Measurements from ENCODE around the gene NABP1. TPM values are rescaled to one million over a fixed set of nuclear protein-coding genes. Genes with fewer than 3 reads are reported as not detected.

NABP1 gene
- total RNA-seq, 4 donors from 2014 or later = 13.8 to 50.3 (median 23.9) TPM

DNA sequence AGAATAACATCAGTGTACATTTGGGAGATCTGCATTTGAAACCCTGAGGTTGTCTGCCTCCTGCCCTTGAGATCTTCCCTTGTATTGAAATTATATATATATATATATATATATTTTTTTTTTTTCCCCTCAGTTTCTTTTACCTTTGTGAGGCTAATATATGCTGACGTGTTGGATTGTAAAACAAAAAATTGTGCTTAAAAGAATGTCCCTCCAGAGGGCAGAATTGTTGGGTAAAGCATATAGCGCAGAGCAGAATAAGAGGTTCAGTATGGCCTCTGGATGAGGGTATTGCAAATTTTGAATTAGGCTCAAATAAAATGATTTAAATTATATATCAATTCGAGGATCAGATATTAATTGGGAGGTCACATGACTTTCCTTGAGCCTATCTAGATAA is 12.4 kb downstream of the NABP1 start:
- no peak for DNase-seq
- intact Hi-C loops (cut with DNase I) = loop anchor here (5.0 kb wide), 1 partner anchor 123 kb away; no protein-coding TSS in a partner anchor
- H3K9me3 ChIP-seq = no peaks in the 10 kb centered on the region
- H3K27ac ChIP-seq = no peak overlapping the region
- H3K4me3 ChIP-seq = no peak overlapping the region
- TF ChIP-seq, protein P1, sequence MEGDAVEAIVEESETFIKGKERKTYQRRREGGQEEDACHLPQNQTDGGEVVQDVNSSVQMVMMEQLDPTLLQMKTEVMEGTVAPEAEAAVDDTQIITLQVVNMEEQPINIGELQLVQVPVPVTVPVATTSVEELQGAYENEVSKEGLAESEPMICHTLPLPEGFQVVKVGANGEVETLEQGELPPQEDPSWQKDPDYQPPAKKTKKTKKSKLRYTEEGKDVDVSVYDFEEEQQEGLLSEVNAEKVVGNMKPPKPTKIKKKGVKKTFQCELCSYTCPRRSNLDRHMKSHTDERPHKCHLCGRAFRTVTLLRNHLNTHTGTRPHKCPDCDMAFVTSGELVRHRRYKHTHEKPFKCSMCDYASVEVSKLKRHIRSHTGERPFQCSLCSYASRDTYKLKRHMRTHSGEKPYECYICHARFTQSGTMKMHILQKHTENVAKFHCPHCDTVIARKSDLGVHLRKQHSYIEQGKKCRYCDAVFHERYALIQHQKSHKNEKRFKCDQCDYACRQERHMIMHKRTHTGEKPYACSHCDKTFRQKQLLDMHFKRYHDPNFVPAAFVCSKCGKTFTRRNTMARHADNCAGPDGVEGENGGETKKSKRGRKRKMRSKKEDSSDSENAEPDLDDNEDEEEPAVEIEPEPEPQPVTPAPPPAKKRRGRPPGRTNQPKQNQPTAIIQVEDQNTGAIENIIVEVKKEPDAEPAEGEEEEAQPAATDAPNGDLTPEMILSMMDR (IDR thresholded peaks at IDR 0.05) = no peak
- no peak for TF ChIP-seq POLR2A (IDR thresholded peaks at IDR 0.05)
- H3K27me3 ChIP-seq = no peaks in the 10 kb centered on the region
- peaks cover 0 to 47% (median 21%) of the 10 kb centered on the region in 3 donors for H3K4me1 ChIP-seq
- peaks cover 0 to 30% (median 0%) of the 10 kb centered on the region in 3 donors for H3K36me3 ChIP-seq
- 58 to 59% methylated on average over 3 of the region's 3 CpGs for WGBS, 2 donors

DNA sequence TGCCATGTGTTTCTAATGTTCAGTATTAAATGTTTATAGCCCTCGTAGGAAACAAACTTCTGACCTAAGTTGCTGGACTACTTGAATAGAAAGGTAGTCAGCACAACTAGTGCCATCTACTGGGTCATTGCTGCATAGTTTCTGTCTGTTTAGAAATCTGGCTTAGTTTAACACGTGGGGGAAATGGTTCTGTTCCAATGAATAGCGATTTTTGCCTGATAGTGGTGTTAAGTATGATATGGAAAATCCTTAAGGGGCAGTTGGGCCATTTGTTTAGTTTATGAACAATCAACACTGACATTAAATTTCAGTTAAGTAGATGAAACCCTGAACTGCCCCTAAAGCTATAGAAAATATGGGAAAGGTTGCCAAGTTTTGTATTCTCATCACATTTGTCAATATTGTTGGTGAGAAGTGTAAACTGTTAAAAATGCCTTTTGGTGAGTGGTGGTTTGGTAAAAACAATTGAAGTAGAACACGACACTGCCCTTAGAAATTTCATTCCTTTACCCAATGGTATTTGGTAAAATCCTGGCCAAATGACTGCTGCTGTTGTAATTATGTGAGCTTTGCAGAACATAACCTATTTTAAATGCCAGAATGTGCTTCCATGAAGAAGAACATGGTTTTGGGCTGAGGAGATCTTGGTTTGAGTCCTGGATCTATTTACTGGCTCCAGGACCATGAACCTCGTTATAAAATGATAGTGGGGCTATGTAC is 13.2 kb downstream of the NABP1 start:
- 12 to 21% methylated on average over 5 of the region's 5 CpGs for WGBS, 2 donors
- Histone ChIP-seq H3K4me3 (no peak overlapping the region), H3K27ac (no peak overlapping the region), H3K4me1 (peaks cover 0 to 47% (median 21%) of the 10 kb centered on the region in 3 donors), H3K9me3 (no peaks in the 10 kb centered on the region), H3K27me3 (no peaks in the 10 kb centered on the region), H3K36me3 (peaks cover 0 to 22% (median 0%) of the 10 kb centered on the region in 3 donors)
- no peak for DNase-seq
- intact Hi-C loops (cut with DNase I) = loop anchor here (5.0 kb wide), 1 partner anchor 124 kb away; no protein-coding TSS in a partner anchor
- no peak for TF ChIP-seq POLR2A (IDR thresholded peaks at IDR 0.05)
- TF ChIP-seq, protein P1 (IDR thresholded peaks at IDR 0.05) = peak; percentile 61 to 87 (median 72)

DNA sequence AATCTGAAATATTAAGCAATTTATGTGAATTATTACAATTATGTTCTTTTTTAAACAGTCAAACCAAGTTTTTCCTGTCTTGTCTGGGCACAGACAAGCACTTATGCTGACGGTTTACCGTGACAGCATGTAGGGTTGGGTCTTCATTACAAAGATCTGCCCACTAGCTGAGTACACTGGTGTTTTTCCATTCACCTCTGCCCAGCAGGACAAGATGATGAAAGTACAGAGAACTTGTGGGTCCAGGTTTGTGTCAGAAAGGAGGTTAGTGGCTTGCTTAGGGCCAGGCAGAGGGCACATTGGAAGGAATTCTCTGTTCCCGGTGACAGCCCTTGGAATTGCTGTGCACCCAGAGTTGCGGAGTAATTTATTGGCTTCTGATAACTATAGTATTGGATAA is 14.0 kb downstream of the NABP1 start:
- 53 to 56% methylated on average over 4 of the region's 4 CpGs for whole genome bisulfite sequencing, 2 donors
- no peak for DNase-seq
- peaks cover 0 to 47% (median 21%) of the 10 kb centered on the region in 3 donors for H3K4me1 ChIP-seq
- H3K4me3 ChIP-seq = no peak overlapping the region
- H3K36me3 ChIP-seq = peaks cover 0 to 15% (median 0%) of the 10 kb centered on the region in 3 donors
- intact Hi-C loops (cut with DNase I) = loop anchor here (5.0 kb wide), 1 partner anchor 125 kb away; no protein-coding TSS in a partner anchor
- TF ChIP-seq POLR2A (IDR thresholded peaks at IDR 0.05) = no peak
- TF ChIP-seq, protein P1 (IDR thresholded peaks at IDR 0.05) = no peak
- H3K27me3 ChIP-seq = no peaks in the 10 kb centered on the region
- H3K27ac ChIP-seq = no peak overlapping the region
- H3K9me3 ChIP-seq = no peaks in the 10 kb centered on the region

DNA sequence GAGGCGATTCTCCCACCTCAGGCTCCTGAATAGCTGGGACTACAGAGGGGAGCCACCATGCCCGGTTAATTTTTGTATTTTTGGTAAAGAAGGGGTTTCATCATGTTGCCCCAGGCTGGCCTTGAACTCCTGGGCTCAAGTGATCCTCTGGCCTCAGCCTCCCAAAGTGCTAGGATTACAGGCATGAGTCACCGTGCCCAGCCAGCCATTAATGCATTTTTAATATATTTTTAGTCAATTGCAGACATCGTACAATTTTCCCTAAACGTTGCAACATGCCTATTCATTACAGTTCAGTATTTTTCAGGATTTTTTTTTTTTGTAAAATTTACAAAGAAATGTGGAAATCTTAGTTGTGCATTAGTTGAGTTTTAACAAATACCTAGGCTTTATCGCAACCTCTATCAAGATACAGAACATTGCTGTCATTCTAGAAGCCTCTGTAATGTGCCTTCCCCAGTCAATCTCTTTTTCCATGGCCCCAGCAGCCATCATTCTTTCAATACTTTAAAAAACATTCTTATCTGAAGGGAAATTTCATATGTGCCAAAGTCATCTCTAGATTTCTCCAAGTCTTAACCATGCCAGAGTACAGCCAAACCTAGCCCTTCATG is 14.7 kb downstream of the NABP1 start:
- no peak for DNase-seq
- 59 to 68% methylated on average over 6 of the region's 6 CpGs for WGBS, 2 donors
- H3K4me3 ChIP-seq = no peak overlapping the region
- H3K27ac ChIP-seq = no peak overlapping the region
- peaks cover 0 to 47% (median 21%) of the 10 kb centered on the region in 3 donors for H3K4me1 ChIP-seq
- no peaks in the 10 kb centered on the region for H3K9me3 ChIP-seq
- no peak for TF ChIP-seq POLR2A (IDR thresholded peaks at IDR 0.05)
- TF ChIP-seq, protein P1 (IDR thresholded peaks at IDR 0.05) = no peak
- peaks cover 0 to 8% (median 0%) of the 10 kb centered on the region in 3 donors for H3K36me3 ChIP-seq
- H3K27me3 ChIP-seq = no peaks in the 10 kb centered on the region
- intact Hi-C loops (cut with DNase I) = loop anchor here (5.0 kb wide), 1 partner anchor 125 kb away; no protein-coding TSS in a partner anchor

DNA sequence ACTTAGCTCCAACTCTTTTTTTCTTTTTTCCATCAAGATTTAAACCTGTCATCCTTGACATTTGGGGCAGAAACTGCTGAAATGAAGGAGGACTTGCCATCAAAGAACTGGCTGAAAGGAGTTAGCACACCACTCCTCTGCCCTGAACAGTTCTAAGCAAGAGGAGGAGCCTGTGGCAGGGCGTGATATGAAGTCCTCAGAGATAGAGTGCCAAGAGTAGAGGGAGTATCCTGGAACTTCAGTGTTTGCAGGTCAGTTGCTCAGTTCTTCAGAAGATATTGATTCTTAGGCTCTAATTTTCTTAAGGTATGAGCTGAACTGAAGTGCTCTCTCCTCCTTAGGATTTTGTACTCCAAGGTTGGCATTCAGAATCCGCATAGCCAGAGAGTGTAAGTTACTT is 15.2 kb downstream of the NABP1 start:
- Histone ChIP-seq H3K27ac (no peak overlapping the region), H3K36me3 (peaks cover 0 to 2% (median 0%) of the 10 kb centered on the region in 3 donors), H3K4me1 (peaks cover 0 to 43% (median 21%) of the 10 kb centered on the region in 3 donors), H3K27me3 (no peaks in the 10 kb centered on the region), H3K9me3 (no peaks in the 10 kb centered on the region), H3K4me3 (no peak overlapping the region)
- TF ChIP-seq, protein P1 (IDR thresholded peaks at IDR 0.05) = no peak
- TF ChIP-seq POLR2A (IDR thresholded peaks at IDR 0.05) = no peak
- intact Hi-C loops (cut with DNase I) = loop anchor here (5.0 kb wide), 1 partner anchor 126 kb away; no protein-coding TSS in a partner anchor
- no peak for DNase-seq
- WGBS, 2 donors = 60 to 65% methylated on average over 2 of the region's 2 CpGs

Measured in esophagus squamous epithelium (tissue), 5 donors.